Measurements from ENCODE around the gene FGFRL1. TPM values are rescaled to one million over a fixed set of nuclear protein-coding genes. Genes with fewer than 3 reads are reported as not detected.

FGFRL1 gene
- total and polyA plus RNA-seq, 4 donors = 13.4 to 31.1 (median 15.2) TPM

DNA sequence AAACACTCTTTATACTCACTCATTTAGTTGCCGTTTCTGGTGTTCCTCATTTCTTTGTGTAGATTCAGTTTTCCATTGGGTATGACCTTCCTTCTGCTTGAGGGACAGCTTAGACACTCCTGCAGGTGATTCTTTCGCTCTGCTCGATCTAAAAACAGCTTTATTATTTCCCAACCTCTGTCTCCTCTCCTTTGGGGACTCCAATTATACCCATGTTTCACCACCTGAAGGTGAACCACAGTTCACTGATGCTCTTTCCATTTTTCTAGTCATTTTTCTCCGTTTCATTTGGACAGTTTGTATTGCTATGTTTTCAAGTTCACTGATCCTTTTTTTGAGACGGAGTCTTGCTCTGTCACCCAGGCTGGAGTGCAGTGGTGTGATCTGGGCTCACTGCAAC is 4.6 kb upstream of the FGFRL1 start:
- Histone ChIP-seq H3K27me3 (ENCODE audit: control insufficient read depth in 3 of 3, insufficient read depth in 3 of 3, low read length in 2 of 3) (peaks cover 11 to 48% (median 26%) of the 10 kb centered on the region in 3 donors), H3K4me3 (no peak overlapping the region), H3K36me3 (ENCODE audit: control insufficient read depth in 4 of 4, insufficient read depth in 4 of 4, low read length in 4 of 4) (no peaks in the 10 kb centered on the region), H3K27ac (ENCODE audit: low read depth in 1 of 2, low read length in 1 of 2) (no peak overlapping the region), H3K9ac (ENCODE audit: insufficient read depth in 1 of 2, low read length in 2 of 2) (no peak overlapping the region), H3K4me1 (ENCODE audit: control insufficient read depth in 5 of 5, insufficient read depth in 5 of 5, low read length in 5 of 5) (peaks cover 2 to 28% (median 8%) of the 10 kb centered on the region in 5 donors), H3K9me3 (ENCODE audit: control insufficient read depth in 4 of 4, insufficient read depth in 3 of 4, low read length in 3 of 4) (peaks cover 0 to 5% (median 0%) of the 10 kb centered on the region in 4 donors)
- no peak for TF ChIP-seq CTCF (IDR thresholded peaks at IDR 0.05; ENCODE audit: control extremely low read depth, extremely low read depth)
- 89 to 90% methylated on average over 5 of the region's 5 CpGs for WGBS, 2 donors
- ATAC-seq (ENCODE audit: insufficient read depth, low FRiP score) = no peak
- DNase-seq = no peak

GRCh38 chr4:1008840-1009541 is 2.4 kb upstream of the FGFRL1 start:
- Histone ChIP-seq H3K27ac (ENCODE audit: low read depth in 1 of 2, low read length in 1 of 2) (no peak overlapping the region), H3K27me3 (ENCODE audit: control insufficient read depth in 3 of 3, insufficient read depth in 3 of 3, low read length in 2 of 3) (peaks cover 4 to 36% (median 16%) of the 10 kb centered on the region in 3 donors), H3K9ac (ENCODE audit: insufficient read depth in 1 of 2, low read length in 2 of 2) (peak overlapping the region in 1 of 2 donors; percentile 23), H3K4me3 (no peak overlapping the region), H3K36me3 (ENCODE audit: control insufficient read depth in 4 of 4, insufficient read depth in 4 of 4, low read length in 4 of 4) (peaks cover 0 to 2% (median 0%) of the 10 kb centered on the region in 4 donors), H3K9me3 (ENCODE audit: control insufficient read depth in 4 of 4, insufficient read depth in 3 of 4, low read length in 3 of 4) (peaks cover 0 to 2% (median 0%) of the 10 kb centered on the region in 4 donors), H3K4me1 (ENCODE audit: control insufficient read depth in 5 of 5, insufficient read depth in 5 of 5, low read length in 5 of 5) (peaks cover 0 to 23% (median 4%) of the 10 kb centered on the region in 5 donors)
- no peak for ATAC-seq (ENCODE audit: insufficient read depth, low FRiP score)
- TF ChIP-seq CTCF (IDR thresholded peaks at IDR 0.05; ENCODE audit: control extremely low read depth, extremely low read depth) = no peak
- WGBS, 2 donors = 3 to 6% methylated on average over 30 to 36 of the region's 36 CpGs
- no peak for DNase-seq

GRCh38 chr4:1009542-1010394 is 1.7 kb upstream of the FGFRL1 start:
- peak; percentile 56 to 79 (median 58) for DNase-seq
- Histone ChIP-seq H3K9me3 (ENCODE audit: control insufficient read depth in 4 of 4, insufficient read depth in 3 of 4, low read length in 3 of 4) (peaks cover 0 to 2% (median 0%) of the 10 kb centered on the region in 4 donors), H3K4me3 (peak overlapping the region; percentile 46), H3K9ac (ENCODE audit: insufficient read depth in 1 of 2, low read length in 2 of 2) (no peak overlapping the region), H3K4me1 (ENCODE audit: control insufficient read depth in 5 of 5, insufficient read depth in 5 of 5, low read length in 5 of 5) (peaks cover 0 to 23% (median 4%) of the 10 kb centered on the region in 5 donors), H3K27me3 (ENCODE audit: control insufficient read depth in 3 of 3, insufficient read depth in 3 of 3, low read length in 2 of 3) (peaks cover 0 to 31% (median 16%) of the 10 kb centered on the region in 3 donors), H3K36me3 (ENCODE audit: control insufficient read depth in 4 of 4, insufficient read depth in 4 of 4, low read length in 4 of 4) (peaks cover 0 to 2% (median 0%) of the 10 kb centered on the region in 4 donors), H3K27ac (ENCODE audit: low read depth in 1 of 2, low read length in 1 of 2) (peak overlapping the region in 1 of 2 donors; percentile 82)
- no peak for TF ChIP-seq CTCF (IDR thresholded peaks at IDR 0.05; ENCODE audit: control extremely low read depth, extremely low read depth)
- ATAC-seq (ENCODE audit: insufficient read depth, low FRiP score) = peak; percentile 75
- WGBS, 2 donors = 0 to 1% methylated on average over 41 to 109 of the region's 109 CpGs
